Endodermal cell (in vitro differentiated cells): Measurements from ENCODE around the gene MALRD1. TPM values are rescaled to one million over a fixed set of nuclear protein-coding genes. Genes with fewer than 3 reads are reported as not detected.

Experiments used
- DNase-seq: peaks from one replicate; pipeline ENCODE4 v3.0.0-alpha.2; 2017
- H3K27ac ChIP-seq: 2 replicates; pipeline ENCODE4 v1.5.1; 2013; ENCODE audit warnings: mild to moderate bottlenecking, low read depth, low read length, moderate library complexity
- H3K27me3 ChIP-seq: 2 replicates; pipeline ENCODE4 v1.6.1; 2013; ENCODE audit warnings: mild to moderate bottlenecking, low read length, moderate library complexity; ENCODE audit not compliant: insufficient read depth, control insufficient read depth, poor library complexity, severe bottlenecking
- H3K36me3 ChIP-seq: 2 replicates; pipeline ENCODE4 v1.7.0; 2013; ENCODE audit warnings: mild to moderate bottlenecking, low read length, moderate library complexity; ENCODE audit not compliant: control insufficient read depth, insufficient read depth
- H3K4me1 ChIP-seq: one replicate; pipeline ENCODE4 v1.7.0; 2013; ENCODE audit warnings: low read length; ENCODE audit not compliant: control insufficient read depth, insufficient read depth
- H3K4me3 ChIP-seq: 2 replicates; pipeline ENCODE4 v1.5.1; 2013; ENCODE audit warnings: mild to moderate bottlenecking, low read length, moderate library complexity
- H3K9ac ChIP-seq: 2 replicates; pipeline ENCODE4 v1.6.1; 2013; ENCODE audit warnings: mild to moderate bottlenecking, low read length, moderate library complexity; ENCODE audit not compliant: poor library complexity, severe bottlenecking; ENCODE audit errors: extremely low read depth
- H3K9me3 ChIP-seq: 2 replicates; pipeline ENCODE4 v1.6.1; 2013; ENCODE audit warnings: mild to moderate bottlenecking, low read length, moderate library complexity; ENCODE audit not compliant: control insufficient read depth
- H3K27ac Mint-ChIP-seq: 2 replicates; pipeline ENCODE4 v1.8.0; 2020; ENCODE audit warnings: mixed read lengths
- H3K27me3 Mint-ChIP-seq: 2 replicates; pipeline ENCODE4 v1.8.0; 2021; ENCODE audit warnings: mild to moderate bottlenecking, mixed read lengths; ENCODE audit not compliant: insufficient read depth
- H3K36me3 Mint-ChIP-seq: 2 replicates; pipeline ENCODE4 v1.8.0; 2020; ENCODE audit warnings: low read depth, mixed read lengths
- H3K4me1 Mint-ChIP-seq: 2 replicates; pipeline ENCODE4 v1.8.0; 2020; ENCODE audit warnings: mixed read lengths
- H3K4me3 Mint-ChIP-seq: 2 replicates; pipeline ENCODE4 v1.8.0; 2020; ENCODE audit warnings: mild to moderate bottlenecking, moderate library complexity, mixed read lengths
- H3K9me3 Mint-ChIP-seq: 2 replicates; pipeline ENCODE4 v1.8.0; 2020; ENCODE audit warnings: mild to moderate bottlenecking, mixed read lengths
- CTCF ChIP-seq: fragments of 200-600 bp; sonication (generic); conservative IDR thresholded peaks from 2 replicates; pipeline ENCODE4 v1.5.0; 2021; ENCODE audit warnings: antibody characterized with exemption, mild to moderate bottlenecking
- WGBS, 2 experiments: methylation state at CpG; one replicate each; pipeline versions ENCODE4 v1.1.5 to v1.1.7; 2013; ENCODE audit warnings: missing lambda C conversion rate in 2 of 2, mixed read lengths in 1 of 2; ENCODE audit not compliant: insufficient coverage in 1 of 2, insufficient read length in 1 of 2; 5-methylcytosine and 5-hydroxymethylcytosine counted together
- total RNA-seq, 2 donors: library from RNA; stranded (reverse); fragmentation: NEBNext Ultra II Directional in 1 of 2; extraction: Animal tissue kit (Norgen Biotek cat#: 25700) in 1 of 2; gene quantifications; 2 replicates in 1 of 2; 3 replicates in 1 of 2; pipeline ENCODE4 v1.2.1, GENCODE V29; 2021

MALRD1 gene
- total RNA-seq, 2 donors from 2014 or later: 0.64 to 1.5 TPM

GRCh38 chr10:19498393-19499290, 450.0 kb downstream of the MALRD1 start:
- Mint-ChIP-seq H3K9me3 (no peaks in the 10 kb centered on the region), H3K4me1 (peaks cover 3% of the 10 kb centered on the region), H3K27ac (no peak overlapping the region), H3K36me3 (peaks cover 3% of the 10 kb centered on the region), H3K4me3 (no peak overlapping the region), H3K27me3 (no peaks in the 10 kb centered on the region)
- Histone ChIP-seq H3K9me3 (peaks cover 4% of the 10 kb centered on the region), H3K4me1 (no peaks in the 10 kb centered on the region), H3K27me3 (no peaks in the 10 kb centered on the region), H3K36me3 (no peaks in the 10 kb centered on the region), H3K27ac (no peak overlapping the region), H3K4me3 (no peak overlapping the region), H3K9ac (no peak overlapping the region)
- WGBS, 2 experiments: 75% methylated on average over 1 of the region's 1 CpG; no CpG with 5 or more reads in 1 of the 2 experiments
- no peak for DNase-seq
- no peak for TF ChIP-seq CTCF

DNA sequence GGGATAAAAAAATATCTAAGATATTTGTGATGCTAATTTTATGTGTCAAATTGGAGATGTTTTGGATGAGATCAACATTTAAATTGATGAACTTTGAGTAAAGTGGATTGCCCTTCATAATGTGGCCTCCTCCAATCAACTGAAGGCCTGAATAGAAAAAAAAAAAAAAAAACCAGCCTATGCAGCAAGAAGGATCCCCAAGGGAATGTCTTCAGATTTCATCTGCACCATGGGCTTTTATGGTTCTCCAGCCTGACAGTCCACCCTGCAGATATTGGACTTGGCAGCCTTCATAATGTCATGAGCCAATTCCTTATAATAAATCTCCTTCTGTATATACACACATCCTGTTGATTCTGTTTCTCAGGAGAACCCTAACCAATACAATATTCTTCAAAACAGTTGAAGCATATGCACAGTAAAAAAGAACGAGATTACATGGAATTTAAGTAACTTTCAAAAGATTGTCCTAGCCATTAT, 450.7 kb downstream of the MALRD1 start:
- no peaks in the 10 kb centered on the region for H3K36me3 Mint-ChIP-seq
- H3K27ac Mint-ChIP-seq: no peak overlapping the region
- no peak overlapping the region for H3K4me3 Mint-ChIP-seq
- WGBS, 2 experiments: 82% methylated on average over 1 of the region's 1 CpG; no CpG with 5 or more reads in 1 of the 2 experiments
- TF ChIP-seq CTCF: no peak
- H3K4me1 Mint-ChIP-seq: peaks cover 3% of the 10 kb centered on the region
- H3K9me3 Mint-ChIP-seq: peaks cover under 1% of the 10 kb centered on the region
- H3K27me3 Mint-ChIP-seq: no peaks in the 10 kb centered on the region
- Histone ChIP-seq H3K36me3 (no peaks in the 10 kb centered on the region), H3K27ac (no peak overlapping the region), H3K27me3 (no peaks in the 10 kb centered on the region), H3K9me3 (no peaks in the 10 kb centered on the region), H3K4me1 (no peaks in the 10 kb centered on the region), H3K4me3 (no peak overlapping the region), H3K9ac (no peak overlapping the region)
- DNase-seq: no peak

- WGBS, 2 experiments: 100% methylated on average over 1 of the region's 1 CpG; no CpG with 5 or more reads in 1 of the 2 experiments
- Histone ChIP-seq H3K27me3 (no peaks in the 10 kb centered on the region), H3K9me3 (no peaks in the 10 kb centered on the region), H3K9ac (no peak overlapping the region), H3K36me3 (no peaks in the 10 kb centered on the region), H3K27ac (no peak overlapping the region), H3K4me3 (no peak overlapping the region), H3K4me1 (no peaks in the 10 kb centered on the region)
- Mint-ChIP-seq H3K4me1 (no peaks in the 10 kb centered on the region), H3K9me3 (peaks cover 1% of the 10 kb centered on the region), H3K27ac (no peak overlapping the region), H3K36me3 (no peaks in the 10 kb centered on the region), H3K4me3 (no peak overlapping the region), H3K27me3 (no peaks in the 10 kb centered on the region)
- no peak for DNase-seq
- no peak for TF ChIP-seq CTCF
Observed at GRCh38 chr10:19500959-19501358, 452.4 kb downstream of the MALRD1 start.
